ENCODE measurements around the gene HEMK1.

HEMK1 gene

DNA sequence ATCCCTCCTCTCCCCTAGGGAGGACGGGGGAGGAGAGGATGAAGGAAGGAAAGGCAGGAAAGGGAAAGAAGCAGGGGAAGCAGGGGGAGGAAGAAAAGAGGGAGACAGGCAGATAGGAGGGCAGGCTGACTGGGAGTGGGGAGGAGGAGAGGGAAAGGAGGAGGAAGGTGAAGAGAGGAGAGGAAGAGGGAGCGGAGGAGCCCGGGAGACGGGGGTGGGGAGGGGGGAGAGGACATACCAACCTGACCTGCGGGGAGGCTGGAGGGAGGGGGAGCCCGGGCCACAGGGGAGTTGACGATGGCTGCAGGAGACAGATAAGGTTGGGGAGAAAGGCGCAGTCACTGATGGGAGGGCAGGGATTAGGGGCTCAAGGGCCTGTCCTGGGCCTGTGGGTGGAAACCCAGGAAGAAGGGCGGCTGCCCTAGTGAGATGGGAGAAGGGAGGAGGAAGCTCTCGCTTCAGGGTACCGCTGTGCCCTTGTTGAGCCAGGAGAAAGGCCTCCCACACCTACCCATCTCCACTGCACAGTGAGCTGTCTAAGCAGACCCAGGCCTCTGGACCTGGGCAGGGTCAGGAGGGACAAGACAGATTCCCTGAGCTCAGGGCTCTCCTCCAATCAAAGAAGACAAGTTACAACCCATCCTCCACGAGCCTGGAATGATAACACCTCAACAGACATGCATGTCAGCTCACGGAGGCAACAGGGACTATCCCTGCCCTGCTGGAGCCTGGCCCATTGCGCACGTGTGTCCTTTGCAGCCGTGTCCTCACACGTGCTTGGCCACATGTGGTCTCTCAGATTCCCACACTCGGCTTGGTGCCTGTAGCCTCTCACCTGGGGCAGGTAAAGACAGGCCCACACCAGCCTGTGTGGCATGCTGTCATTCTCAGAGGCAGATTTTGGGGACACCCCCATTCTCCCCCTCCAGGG lies 29.7 kb upstream of the HEMK1 start:
- Histone ChIP-seq H3K4me1 (ENCODE audit: control insufficient read depth, low read length) (no peaks in the 10 kb centered on the region), H3K27ac (ENCODE audit: low read depth, low read length) (no peak overlapping the region)

DNA sequence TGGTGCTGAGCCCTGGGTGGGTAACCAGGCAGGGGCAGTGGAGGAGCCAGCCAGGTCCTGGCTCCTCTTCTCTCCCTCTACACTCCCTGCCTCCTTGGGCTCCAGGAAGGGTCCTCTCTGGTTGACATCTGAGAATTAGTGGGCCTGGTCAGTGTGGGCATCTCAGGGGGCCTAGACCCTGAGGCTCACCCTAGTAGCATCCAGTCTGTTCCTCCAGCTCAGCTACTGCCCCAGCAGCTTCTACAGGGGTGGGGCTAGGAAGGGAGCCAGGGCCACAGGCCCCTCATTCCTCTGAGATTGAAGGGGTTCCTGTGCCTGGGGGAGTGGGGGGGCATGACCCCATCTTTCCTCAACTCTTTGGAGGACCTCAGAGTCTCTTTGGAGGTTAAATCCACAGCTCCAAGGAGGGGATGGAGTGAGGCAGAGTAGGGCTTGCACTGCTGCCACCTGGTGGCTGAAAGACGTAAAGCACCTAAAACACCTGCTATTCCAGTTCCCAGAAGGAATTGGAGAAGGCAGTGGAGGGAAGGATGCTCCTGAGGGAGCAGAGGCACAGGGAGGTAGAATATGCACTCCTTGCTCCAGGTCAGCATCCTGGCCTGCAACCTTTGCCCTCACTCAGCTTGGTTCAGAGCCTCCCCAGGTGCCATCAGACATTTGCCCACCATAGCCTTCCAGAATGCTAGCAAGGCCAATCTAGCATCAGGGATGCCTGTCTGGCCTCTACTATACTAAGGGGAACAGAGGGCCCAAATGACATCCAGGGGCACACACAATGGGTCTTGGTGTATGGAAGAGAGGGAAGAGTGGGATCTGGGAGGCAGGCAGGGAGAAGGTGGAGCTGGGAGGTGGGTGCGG lies 26.9 kb upstream of the HEMK1 start:
- Histone ChIP-seq H3K27me3 (ENCODE audit: control insufficient read depth, low read length) (peaks cover 17% of the 10 kb centered on the region; the same call in 1 of the 2 replicates), H3K36me3 (ENCODE audit: control insufficient read depth, low read length) (no peaks in the 10 kb centered on the region)

More for the DNA sequence above, 29.7 kb upstream of the HEMK1 start:
- H3K4me2 ChIP-seq (ENCODE audit: low read length), result no peak overlapping the region
- H4K20me1 ChIP-seq (ENCODE audit: control insufficient read depth, insufficient read depth, low read depth, low read length), result no peaks in the 10 kb centered on the region
- no peaks in the 10 kb centered on the region for H3K9me3 ChIP-seq (ENCODE audit: control insufficient read depth, insufficient read depth, low read length)
- H3F3A ChIP-seq (ENCODE audit: control insufficient read depth, insufficient read depth), result no peaks in the 10 kb centered on the region
- H3K9me2 ChIP-seq (replicated peaks; ENCODE audit: control insufficient read depth, low read length), result no peaks in the 10 kb centered on the region
- no peaks in the 10 kb centered on the region for H3K79me2 ChIP-seq (ENCODE audit: control insufficient read depth, low read length)
- H3K36me3 ChIP-seq (ENCODE audit: control insufficient read depth, low read length), result no peaks in the 10 kb centered on the region
- TF ChIP-seq, protein P1, sequence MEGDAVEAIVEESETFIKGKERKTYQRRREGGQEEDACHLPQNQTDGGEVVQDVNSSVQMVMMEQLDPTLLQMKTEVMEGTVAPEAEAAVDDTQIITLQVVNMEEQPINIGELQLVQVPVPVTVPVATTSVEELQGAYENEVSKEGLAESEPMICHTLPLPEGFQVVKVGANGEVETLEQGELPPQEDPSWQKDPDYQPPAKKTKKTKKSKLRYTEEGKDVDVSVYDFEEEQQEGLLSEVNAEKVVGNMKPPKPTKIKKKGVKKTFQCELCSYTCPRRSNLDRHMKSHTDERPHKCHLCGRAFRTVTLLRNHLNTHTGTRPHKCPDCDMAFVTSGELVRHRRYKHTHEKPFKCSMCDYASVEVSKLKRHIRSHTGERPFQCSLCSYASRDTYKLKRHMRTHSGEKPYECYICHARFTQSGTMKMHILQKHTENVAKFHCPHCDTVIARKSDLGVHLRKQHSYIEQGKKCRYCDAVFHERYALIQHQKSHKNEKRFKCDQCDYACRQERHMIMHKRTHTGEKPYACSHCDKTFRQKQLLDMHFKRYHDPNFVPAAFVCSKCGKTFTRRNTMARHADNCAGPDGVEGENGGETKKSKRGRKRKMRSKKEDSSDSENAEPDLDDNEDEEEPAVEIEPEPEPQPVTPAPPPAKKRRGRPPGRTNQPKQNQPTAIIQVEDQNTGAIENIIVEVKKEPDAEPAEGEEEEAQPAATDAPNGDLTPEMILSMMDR (IDR thresholded peaks at IDR 0.05; ENCODE audit: low read depth, low read length, poor library complexity, severe bottlenecking), result no peak
- TF ChIP-seq EZH2phosphoT487 (IDR thresholded peaks at IDR 0.05; ENCODE audit: borderline replicate concordance, low read length), result no peak
- H3K4me3 ChIP-seq (ENCODE audit: low read length), result no peak overlapping the region
- peaks cover 36% of the 10 kb centered on the region for H3K27me3 ChIP-seq (ENCODE audit: control insufficient read depth, low read length)

DNA sequence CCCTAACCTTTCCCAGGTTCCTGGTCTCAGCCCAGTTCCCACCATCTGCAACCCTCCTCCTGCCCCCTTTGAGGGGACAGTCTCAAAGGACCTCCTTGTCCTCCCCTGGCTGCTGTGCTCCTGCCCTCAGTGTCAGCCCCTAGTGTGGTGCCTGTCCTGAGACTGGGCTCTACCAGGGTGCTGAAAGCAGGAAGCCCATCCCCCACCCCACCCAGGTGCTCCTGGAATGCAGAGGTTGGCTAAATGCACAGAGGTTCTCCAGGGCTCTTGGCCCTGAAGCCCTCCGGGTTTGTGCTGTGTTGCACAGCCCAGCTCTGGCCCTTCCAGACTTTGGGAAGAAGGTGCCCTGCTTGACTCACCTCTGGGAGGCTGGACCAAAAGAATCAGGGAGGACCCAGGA lies 23.5 kb upstream of the HEMK1 start:
- Histone ChIP-seq H3K36me3 (ENCODE audit: control insufficient read depth, low read length) (no peaks in the 10 kb centered on the region), H3K4me1 (ENCODE audit: control insufficient read depth, low read length) (no peaks in the 10 kb centered on the region), H3F3A (ENCODE audit: control insufficient read depth, insufficient read depth) (no peaks in the 10 kb centered on the region), H3K9me3 (ENCODE audit: control insufficient read depth, insufficient read depth, low read length) (no peaks in the 10 kb centered on the region), H4K20me1 (ENCODE audit: control insufficient read depth, insufficient read depth, low read depth, low read length) (no peaks in the 10 kb centered on the region), H3K4me3 (ENCODE audit: low read length) (no peak overlapping the region), H3K4me2 (ENCODE audit: low read length) (no peak overlapping the region), H3K27ac (ENCODE audit: low read depth, low read length) (no peak overlapping the region), H3K9me2 (replicated peaks; ENCODE audit: control insufficient read depth, low read length) (no peaks in the 10 kb centered on the region), H3K27me3 (ENCODE audit: control insufficient read depth, low read length) (no peaks in the 10 kb centered on the region), H3K79me2 (ENCODE audit: control insufficient read depth, low read length) (no peaks in the 10 kb centered on the region)
- TF ChIP-seq, protein P1 (IDR thresholded peaks at IDR 0.05; ENCODE audit: low read depth, low read length, poor library complexity, severe bottlenecking), result no peak
- TF ChIP-seq EZH2phosphoT487 (IDR thresholded peaks at IDR 0.05; ENCODE audit: borderline replicate concordance, low read length), result no peak

More for the DNA sequence above, 26.9 kb upstream of the HEMK1 start:
- Histone ChIP-seq H3K27ac (ENCODE audit: low read depth, low read length) (no peak overlapping the region), H3K4me1 (ENCODE audit: control insufficient read depth, low read length) (no peaks in the 10 kb centered on the region), H3F3A (ENCODE audit: control insufficient read depth, insufficient read depth) (no peaks in the 10 kb centered on the region), H4K20me1 (ENCODE audit: control insufficient read depth, insufficient read depth, low read depth, low read length) (no peaks in the 10 kb centered on the region), H3K9me3 (ENCODE audit: control insufficient read depth, insufficient read depth, low read length) (no peaks in the 10 kb centered on the region), H3K4me2 (ENCODE audit: low read length) (no peak overlapping the region), H3K4me3 (ENCODE audit: low read length) (no peak overlapping the region), H3K79me2 (ENCODE audit: control insufficient read depth, low read length) (no peaks in the 10 kb centered on the region), H3K9me2 (replicated peaks; ENCODE audit: control insufficient read depth, low read length) (no peaks in the 10 kb centered on the region)
- TF ChIP-seq, protein P1 (IDR thresholded peaks at IDR 0.05; ENCODE audit: low read depth, low read length, poor library complexity, severe bottlenecking), result peak; percentile 94
- no peak for TF ChIP-seq EZH2phosphoT487 (IDR thresholded peaks at IDR 0.05; ENCODE audit: borderline replicate concordance, low read length)

All from DOHH2 (cell line).